Fibroblast of peridontal ligament (primary cell): Measurements from ENCODE around the gene KITLG.
"Not testable (repeated sequence)": the region's sequence is repeated elsewhere in the genome, so short reads cannot be mapped to it uniquely, and the experiment has no call there.

Source experiments
- DNase-seq: peaks from one replicate; pipeline ENCODE4 v3.0.0-alpha.2; 2010; ENCODE audit errors: extremely low read depth

The KITLG gene, protein sequence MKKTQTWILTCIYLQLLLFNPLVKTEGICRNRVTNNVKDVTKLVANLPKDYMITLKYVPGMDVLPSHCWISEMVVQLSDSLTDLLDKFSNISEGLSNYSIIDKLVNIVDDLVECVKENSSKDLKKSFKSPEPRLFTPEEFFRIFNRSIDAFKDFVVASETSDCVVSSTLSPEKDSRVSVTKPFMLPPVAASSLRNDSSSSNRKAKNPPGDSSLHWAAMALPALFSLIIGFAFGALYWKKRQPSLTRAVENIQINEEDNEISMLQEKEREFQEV

DNA sequence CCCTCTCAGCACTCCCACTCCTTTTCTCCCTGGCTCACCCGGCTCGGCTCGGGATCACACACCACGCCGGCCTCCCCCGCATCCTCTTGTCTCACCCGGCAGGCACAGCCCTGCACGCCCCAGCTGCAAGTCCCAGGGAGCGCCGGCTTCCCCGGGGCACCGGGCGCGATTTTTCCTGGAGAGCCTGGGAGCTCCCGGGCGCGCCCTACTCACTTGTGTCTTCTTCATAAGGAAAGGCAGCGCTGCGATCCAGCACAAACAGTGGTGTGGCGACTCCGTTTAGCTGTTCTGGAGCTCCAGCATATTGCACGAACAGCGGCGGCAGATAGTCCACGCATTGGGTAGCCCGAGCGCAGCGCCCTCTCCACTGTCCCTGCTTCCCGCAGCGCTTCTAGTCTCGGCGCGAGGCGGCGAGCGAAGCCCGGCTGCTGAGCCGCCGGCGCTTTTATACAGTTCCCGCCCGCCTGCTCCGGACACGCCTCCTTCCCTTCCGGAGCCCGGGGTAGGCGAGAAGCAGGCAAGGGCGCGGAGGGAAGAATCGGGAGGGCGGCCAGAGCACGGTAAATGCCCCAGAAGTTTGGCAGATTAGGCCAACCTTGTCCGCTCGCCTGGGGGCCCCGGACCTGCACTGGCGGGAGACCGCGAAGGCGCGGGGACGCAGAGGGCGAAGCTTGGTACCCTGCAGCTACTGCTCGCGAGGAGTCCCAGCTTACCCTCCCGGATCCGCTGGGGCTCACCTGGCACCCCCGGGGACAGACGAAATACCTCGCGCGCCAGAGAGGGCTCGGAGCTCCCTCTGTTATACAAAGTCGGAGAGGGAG is at the start of gene KITLG:
KITLG (minus strand) TSS at position 421 of the 821 bp plus-strand sequence; CDS start at position 228, 193 bp downstream.
- peak; percentile 87 for DNase-seq

- peak; percentile 46 for DNase-seq
Measured at GRCh38 chr12:88628856-88629509, 48.7 kb upstream of the KITLG start.

- not testable (repeated sequence) for DNase-seq
Measured at GRCh38 chr12:88628035-88628434, 47.8 kb upstream of the KITLG start.

- DNase-seq: peak; percentile 70
Measured at GRCh38 chr12:88627501-88627900, 47.2 kb upstream of the KITLG start.

DNA sequence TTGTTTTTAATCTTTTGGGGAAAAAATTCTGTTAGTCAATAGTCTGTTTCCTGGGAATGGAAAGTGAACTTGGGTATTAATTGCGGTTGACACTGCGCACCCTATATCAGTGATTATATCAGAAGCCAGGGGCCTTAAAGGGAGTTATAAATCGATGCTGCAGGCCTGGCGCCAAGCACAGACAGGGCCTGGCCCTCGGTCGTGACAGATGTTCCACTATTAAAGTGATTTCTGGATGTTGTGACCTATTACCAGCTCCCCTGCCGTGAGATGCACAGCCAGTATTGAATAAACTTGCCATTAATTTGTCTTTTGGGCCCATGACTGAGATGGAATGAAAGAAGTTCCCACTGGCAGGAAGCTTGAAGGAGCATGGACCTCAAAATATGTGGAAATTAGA is 45.1 kb upstream of the KITLG start:
- DNase-seq: no peak

DNA sequence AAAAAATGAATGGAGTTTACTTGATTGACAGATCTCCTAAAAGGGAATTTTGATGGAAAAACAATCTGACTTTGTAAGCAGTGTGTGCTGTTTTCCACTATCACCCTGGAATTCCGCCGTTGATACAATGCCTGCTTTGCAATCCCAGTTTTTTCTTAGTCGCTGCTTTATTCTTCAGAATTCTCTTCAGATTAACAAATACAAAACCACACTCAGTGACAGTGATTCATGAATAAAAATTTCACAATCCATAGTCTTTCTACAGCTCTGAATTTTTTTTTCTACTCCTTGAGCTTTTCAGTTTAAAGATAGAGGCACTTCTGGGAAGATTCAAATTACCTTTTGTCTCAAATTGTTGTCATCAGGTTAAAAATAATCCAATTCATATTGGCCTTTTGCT is 44.6 kb upstream of the KITLG start:
- peak; percentile 88 for DNase-seq

DNA sequence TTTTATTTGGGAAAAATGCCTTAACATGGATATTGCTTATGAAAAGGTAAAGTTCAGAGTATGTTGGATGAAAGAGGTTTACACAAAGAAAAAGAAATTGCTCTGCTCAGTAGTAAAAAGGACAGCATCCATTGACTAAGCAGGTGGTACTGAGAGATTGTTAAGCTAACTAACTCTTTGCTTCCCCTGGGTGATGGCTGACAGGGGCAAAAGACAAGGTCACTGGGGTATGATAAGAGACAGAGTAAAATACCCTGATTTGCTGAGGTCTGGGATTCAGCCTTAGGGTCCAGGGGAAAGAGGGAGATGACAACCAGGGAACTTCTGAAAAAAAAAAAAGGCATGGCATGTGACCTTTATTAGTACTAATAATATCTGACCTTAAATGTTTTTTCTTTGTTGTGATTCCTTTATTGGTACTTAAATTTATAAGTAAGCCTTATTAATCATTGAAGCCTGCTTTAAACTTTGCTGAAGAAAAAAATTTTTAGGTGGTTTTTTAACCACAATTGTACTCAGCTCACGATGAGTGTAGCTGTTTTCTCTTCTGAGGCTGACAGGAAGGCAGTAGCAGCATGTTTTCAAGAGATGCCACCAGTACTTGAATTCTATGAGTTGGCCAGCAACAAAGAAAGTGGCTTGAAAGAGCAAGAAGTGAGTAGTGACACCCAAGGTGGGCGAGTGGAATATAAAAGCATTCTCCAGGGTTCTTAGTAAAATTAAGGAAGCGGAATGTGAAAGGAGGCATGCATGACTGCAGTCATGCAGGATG is 43.7 kb upstream of the KITLG start:
- no peak for DNase-seq

DNA sequence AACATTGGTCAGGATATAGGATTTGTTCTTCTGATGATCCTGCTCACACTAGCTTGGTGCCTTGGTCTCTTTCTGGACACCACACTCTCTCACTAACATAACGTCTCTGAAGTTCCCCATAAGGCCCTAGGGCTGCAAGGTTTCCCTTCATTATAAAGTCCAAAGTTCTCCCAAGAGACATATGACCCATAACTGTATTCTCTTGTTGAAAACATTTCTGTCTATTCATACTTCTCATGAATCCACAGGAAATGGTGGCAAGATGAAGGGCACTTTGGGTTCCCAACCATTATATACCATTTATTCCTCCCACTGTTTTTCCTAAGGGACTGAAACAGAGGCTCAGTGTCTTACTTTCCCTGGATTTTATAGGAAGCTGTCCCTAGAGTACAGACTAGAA is 37.1 kb upstream of the KITLG start:
- no peak for DNase-seq

GRCh38 chr12:88615490-88615889 is 35.2 kb upstream of the KITLG start:
- no peak for DNase-seq

- DNase-seq: peak; percentile 61
Measured at GRCh38 chr12:88604646-88605045, 24.4 kb upstream of the KITLG start.

DNA sequence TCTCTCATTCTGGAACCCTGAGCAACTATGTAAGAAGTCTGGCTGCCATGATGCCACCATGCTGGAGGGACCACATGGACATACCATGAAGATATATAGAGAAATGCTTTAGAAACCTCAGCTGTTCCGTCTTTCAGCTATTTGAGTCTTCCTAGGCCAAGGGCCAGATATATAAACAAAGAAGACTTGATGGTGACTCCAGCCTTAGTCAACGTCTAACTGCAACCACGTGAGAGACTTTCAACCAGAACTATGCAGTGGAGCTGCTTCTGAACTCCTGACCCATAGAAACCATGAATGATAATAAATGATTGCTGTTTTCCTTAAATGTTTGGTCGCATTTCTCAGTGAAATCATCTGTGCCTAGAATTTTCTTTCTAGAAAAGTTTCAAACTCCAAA is 20.0 kb upstream of the KITLG start:
- peak; percentile 96 for DNase-seq

DNA sequence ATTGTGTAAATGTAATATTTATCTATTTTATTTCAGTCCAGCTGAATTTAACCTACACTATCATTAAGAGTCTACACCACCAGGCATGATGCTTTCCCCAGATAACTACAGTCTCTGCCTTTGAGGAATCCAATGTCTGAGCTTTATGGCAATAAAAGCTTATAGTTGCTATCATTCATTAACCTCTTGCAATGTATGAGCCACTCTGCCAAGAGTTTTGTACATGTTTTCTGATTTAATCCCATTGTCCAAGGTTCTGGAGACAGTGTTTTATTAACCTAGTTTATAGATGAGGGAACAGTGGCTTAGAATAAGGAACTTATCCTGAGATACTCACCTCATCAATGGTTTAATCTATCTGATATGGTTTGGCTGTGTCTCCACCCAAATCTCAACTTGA is 17.1 kb upstream of the KITLG start:
- no peak for DNase-seq

- no peak for DNase-seq
Measured at GRCh38 chr12:88595697-88596096, 15.4 kb upstream of the KITLG start.

- no peak for DNase-seq
Measured at GRCh38 chr12:88594780-88595179, 14.5 kb upstream of the KITLG start.

DNA sequence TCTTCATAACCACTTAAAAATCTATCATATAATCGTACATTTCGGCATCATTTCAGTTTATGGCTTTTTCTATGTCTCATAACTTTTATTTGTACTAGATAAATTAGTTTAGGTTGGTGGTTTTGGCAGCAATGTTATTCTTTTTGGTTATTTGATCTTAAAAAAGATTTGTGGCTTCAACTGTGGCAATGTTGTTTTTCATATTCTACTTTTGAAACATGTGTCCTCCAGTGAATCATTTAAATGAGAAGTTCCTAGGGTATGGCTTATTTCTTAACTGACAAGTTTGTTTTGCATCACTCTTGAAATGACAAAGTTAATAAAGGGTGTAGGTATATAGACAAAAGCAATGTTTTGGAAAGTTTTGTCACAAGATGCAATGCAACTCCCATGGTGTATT is 11.1 kb upstream of the KITLG start:
- DNase-seq: peak; percentile 89

DNA sequence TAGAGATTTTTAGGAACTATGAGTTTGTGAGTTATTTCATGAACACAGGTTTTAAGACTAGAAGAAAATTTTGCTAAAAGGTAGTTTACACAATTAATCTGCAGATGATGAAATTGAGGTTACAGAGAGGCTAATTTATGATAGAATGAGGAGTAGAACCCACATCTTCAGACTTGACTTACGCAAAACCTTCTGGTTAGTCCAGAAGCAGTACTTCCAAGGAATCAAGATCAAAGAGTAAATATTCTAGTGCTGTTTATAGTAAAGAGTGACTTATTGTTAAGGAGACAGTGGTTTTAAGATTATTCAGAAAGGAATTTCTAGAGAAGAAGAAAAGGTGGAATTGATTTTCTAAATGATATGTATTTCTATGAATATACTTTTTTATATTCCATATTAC is 10.6 kb upstream of the KITLG start:
- DNase-seq: peak; percentile 63

DNA sequence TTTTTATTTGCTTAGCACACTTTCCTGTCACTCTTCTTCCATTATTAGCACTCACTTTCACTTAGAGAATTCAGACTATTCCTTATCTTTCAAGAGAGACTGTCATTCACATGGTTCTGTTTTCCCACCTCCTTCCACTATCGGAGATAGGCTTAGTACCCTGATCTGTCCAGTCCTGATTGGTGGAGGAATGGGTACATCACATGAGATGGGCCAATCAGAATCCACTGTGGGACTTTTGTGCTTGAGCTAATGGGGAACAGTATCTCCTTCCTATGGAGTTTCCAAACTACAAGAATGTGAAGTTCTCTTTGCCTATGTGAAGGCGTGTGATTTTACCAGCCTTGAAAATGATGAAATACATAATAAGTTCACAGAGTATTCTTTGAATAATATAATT is 4.8 kb upstream of the KITLG start:
- DNase-seq: no peak

DNA sequence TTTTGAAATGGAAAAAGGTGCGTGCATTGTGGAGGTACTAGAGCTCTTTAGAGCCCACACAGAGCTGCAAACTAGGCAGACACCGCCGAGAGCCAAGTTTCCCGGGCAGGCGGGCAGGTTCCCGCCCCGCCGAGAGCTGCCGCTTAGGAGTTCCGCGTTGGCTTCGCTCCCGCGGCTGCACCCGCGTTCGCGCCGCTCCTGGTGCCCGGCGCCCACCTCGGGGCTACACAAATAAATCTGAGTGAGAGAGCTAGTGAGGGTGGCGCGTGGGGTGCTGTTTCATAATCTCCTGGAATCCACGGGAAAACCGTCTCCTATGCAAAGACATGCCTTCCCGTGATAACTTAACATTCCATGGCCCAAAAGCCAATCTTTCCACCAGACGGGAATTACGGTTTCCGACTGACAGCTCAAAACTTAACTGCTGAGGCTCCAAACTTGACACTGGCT is 645 bp downstream of the KITLG start:
- peak; percentile 51 for DNase-seq

DNA sequence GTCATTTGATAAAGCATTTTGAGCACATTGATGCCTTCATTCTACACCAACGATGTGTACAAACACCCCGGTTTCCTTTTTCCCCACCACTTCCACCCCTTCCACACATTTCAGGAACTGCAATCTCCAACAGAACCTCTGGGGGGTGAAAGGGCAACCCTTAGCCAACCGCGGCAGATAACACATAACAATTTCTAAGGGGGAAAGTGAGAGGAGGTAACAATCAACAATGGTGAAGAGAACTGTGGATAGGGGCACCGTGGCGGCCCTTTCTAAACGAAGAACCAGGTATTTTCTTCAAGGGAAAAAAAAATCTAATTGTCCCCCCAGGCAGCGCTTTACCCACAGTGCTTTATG is 1.1 kb downstream of the KITLG start:
- peak; percentile 53 for DNase-seq

GRCh38 chr12:88578276-88579160 is 1.8 kb downstream of the KITLG start:
- DNase-seq: peak; percentile 37

DNA sequence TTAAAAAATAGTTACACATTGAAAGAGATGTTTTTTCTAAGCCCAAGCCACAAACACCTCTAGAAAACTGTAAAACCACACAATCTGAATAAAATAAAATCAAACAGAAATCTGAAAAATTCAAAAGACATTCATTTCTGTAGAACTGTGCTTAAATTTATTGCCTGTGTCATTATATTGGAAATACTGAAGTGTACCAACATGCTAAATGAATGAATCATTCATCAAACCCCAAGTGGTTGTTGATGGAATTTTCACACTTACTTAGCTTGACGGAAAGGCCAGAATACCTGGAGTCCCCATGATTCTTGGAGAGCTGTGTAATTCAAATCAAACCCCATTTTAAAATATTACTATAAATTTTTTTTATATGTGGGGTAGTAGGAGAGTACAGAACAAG is 2.7 kb downstream of the KITLG start:
- no peak for DNase-seq
